H54 (cell line): ENCODE measurements around the gene ARVCF.
"Not testable (repeated sequence)": the region's sequence is repeated elsewhere in the genome, so short reads cannot be mapped to it uniquely, and the experiment has no call there.

Experiments used
- DNase-seq: peaks from one replicate; pipeline ENCODE4 v3.0.0; 2011; ENCODE audit warnings: low spot score, mixed read lengths; ENCODE audit not compliant: insufficient read length
- FAIRE-seq: peaks from 3 replicates; lab custom pipeline; 2011; peaks lifted over from hg19 to GRCh38; lab: Jason Lieb, UNC
- POLR2A ChIP-seq: IDR thresholded peaks from 2 replicates; pipeline ENCODE4 v1.6.1; 2011; ENCODE audit warnings: low read depth, mild to moderate bottlenecking, low read length

ARVCF gene

GRCh38 chr22:19955241-19956128, 61.1 kb downstream of the ARVCF start:
- DNase-seq (no peak), FAIRE-seq (no peak)
- no peak for TF ChIP-seq POLR2A

- no peak for TF ChIP-seq POLR2A
- FAIRE-seq, result no peak
- no peak for DNase-seq
These were observed 65.3 kb downstream of the ARVCF start for GRCh38 chr22:19951346-19951745.

- FAIRE-seq (no peak), DNase-seq (no peak)
- no peak for TF ChIP-seq POLR2A
These were observed 68.4 kb downstream of the ARVCF start for GRCh38 chr22:19948057-19948760.

GRCh38 chr22:19943082-19944026, 73.3 kb downstream of the ARVCF start:
- DNase-seq, result peak; percentile 44

GRCh38 chr22:19942157-19943081, 74.2 kb downstream of the ARVCF start:
- TF ChIP-seq POLR2A, result no peak
- DNase-seq, result no peak
- no peak for FAIRE-seq

More at GRCh38 chr22:19943082-19944026, 73.3 kb downstream of the ARVCF start:
- TF ChIP-seq POLR2A, result no peak
- FAIRE-seq, result peak; percentile 41

- FAIRE-seq (no peak), DNase-seq (peak; percentile 52)
- TF ChIP-seq POLR2A, result peak; percentile 66
These were observed 75.1 kb downstream of the ARVCF start, which contains the start of the genes COMT and TXNRD2 for GRCh38 chr22:19941365-19942082. COMT (plus strand) TSS chr22:19941772; CDS start chr22:19962527, 20,755 bp downstream. TXNRD2 (minus strand) TSS chr22:19941818; CDS start chr22:19941803, 15 bp downstream.

- FAIRE-seq (no peak), DNase-seq (no peak)
These were observed 75.9 kb downstream of the ARVCF start for GRCh38 chr22:19940536-19941364.

GRCh38 chr22:19937616-19938473, 78.8 kb downstream of the ARVCF start:
- TF ChIP-seq POLR2A, result no peak
- DNase-seq (no peak), FAIRE-seq (no peak)

More at GRCh38 chr22:19940536-19941364, 75.9 kb downstream of the ARVCF start:
- no peak for TF ChIP-seq POLR2A

- no peak for DNase-seq
- no peak for FAIRE-seq
- no peak for TF ChIP-seq POLR2A
These were observed 80.1 kb downstream of the ARVCF start for GRCh38 chr22:19936513-19936912.

- FAIRE-seq, DNase-seq: not testable (repeated sequence)
These were observed 81.4 kb downstream of the ARVCF start for GRCh38 chr22:19935123-19935718.
